ENCODE results near the gene GADD45B.

GRCh38 chr19:2468596-2468995 is 7.3 kb upstream of the GADD45B start:
- TF ChIP-seq REST (IDR thresholded peaks at IDR 0.05; ENCODE audit: low read depth, low read length) (no peak), POLR2A (IDR thresholded peaks at IDR 0.05; ENCODE audit: low read depth, low read length) (no peak), ZBED1 (IDR thresholded peaks at IDR 0.05; ENCODE audit: borderline replicate concordance) (no peak), GABPA (IDR thresholded peaks at IDR 0.05; ENCODE audit: low read depth) (no peak), ATF7 (IDR thresholded peaks at IDR 0.05; ENCODE audit: low read depth) (no peak), EZH2 (IDR thresholded peaks at IDR 0.05; ENCODE audit: borderline replicate concordance, control insufficient read depth, low read depth, low read length) (no peak), MAX (IDR thresholded peaks at IDR 0.05; ENCODE audit: low read depth, low read length) (no peak), SREBF1 (IDR thresholded peaks at IDR 0.05; ENCODE audit: low read length) (no peak)
- TF ChIP-seq, protein P1, sequence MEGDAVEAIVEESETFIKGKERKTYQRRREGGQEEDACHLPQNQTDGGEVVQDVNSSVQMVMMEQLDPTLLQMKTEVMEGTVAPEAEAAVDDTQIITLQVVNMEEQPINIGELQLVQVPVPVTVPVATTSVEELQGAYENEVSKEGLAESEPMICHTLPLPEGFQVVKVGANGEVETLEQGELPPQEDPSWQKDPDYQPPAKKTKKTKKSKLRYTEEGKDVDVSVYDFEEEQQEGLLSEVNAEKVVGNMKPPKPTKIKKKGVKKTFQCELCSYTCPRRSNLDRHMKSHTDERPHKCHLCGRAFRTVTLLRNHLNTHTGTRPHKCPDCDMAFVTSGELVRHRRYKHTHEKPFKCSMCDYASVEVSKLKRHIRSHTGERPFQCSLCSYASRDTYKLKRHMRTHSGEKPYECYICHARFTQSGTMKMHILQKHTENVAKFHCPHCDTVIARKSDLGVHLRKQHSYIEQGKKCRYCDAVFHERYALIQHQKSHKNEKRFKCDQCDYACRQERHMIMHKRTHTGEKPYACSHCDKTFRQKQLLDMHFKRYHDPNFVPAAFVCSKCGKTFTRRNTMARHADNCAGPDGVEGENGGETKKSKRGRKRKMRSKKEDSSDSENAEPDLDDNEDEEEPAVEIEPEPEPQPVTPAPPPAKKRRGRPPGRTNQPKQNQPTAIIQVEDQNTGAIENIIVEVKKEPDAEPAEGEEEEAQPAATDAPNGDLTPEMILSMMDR (IDR thresholded peaks at IDR 0.05 in 2 of 3, conservative IDR thresholded peaks at IDR 0.05 in 1 of 3; ENCODE audit: control insufficient read depth in 2 of 3, extremely low read depth in 1 of 3, insufficient read depth in 1 of 3, low read depth in 3 of 3, low read length in 3 of 3), result no peak
- TF ChIP-seq, protein P2, sequence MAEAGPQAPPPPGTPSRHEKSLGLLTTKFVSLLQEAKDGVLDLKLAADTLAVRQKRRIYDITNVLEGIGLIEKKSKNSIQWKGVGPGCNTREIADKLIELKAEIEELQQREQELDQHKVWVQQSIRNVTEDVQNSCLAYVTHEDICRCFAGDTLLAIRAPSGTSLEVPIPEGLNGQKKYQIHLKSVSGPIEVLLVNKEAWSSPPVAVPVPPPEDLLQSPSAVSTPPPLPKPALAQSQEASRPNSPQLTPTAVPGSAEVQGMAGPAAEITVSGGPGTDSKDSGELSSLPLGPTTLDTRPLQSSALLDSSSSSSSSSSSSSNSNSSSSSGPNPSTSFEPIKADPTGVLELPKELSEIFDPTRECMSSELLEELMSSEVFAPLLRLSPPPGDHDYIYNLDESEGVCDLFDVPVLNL (IDR thresholded peaks at IDR 0.05; ENCODE audit: low read depth, low read length), result no peak
- TF ChIP-seq, protein P3, sequence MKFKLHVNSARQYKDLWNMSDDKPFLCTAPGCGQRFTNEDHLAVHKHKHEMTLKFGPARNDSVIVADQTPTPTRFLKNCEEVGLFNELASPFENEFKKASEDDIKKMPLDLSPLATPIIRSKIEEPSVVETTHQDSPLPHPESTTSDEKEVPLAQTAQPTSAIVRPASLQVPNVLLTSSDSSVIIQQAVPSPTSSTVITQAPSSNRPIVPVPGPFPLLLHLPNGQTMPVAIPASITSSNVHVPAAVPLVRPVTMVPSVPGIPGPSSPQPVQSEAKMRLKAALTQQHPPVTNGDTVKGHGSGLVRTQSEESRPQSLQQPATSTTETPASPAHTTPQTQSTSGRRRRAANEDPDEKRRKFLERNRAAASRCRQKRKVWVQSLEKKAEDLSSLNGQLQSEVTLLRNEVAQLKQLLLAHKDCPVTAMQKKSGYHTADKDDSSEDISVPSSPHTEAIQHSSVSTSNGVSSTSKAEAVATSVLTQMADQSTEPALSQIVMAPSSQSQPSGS (IDR thresholded peaks at IDR 0.05; ENCODE audit: low read length), result no peak
